HepG2 (cell line): Measurements from ENCODE around the gene IKZF3. TPM values are rescaled to one million over a fixed set of nuclear protein-coding genes. Genes with fewer than 3 reads are reported as not detected.

Experiments used
- ATAC-seq: fragments of 200-7000 bp; cut with Tn5 transposase; 3 replicates; pipeline ENCODE4 v1.9.1; 2020; ENCODE audit warnings: mild to moderate bottlenecking, moderate library complexity
- BruUV-seq: library from RNA; stranded (reverse); fragments of 400-500 nt; replicated peaks from 2 replicates; lab custom pipeline; 2021; lab: Mats Ljungman, UMichigan
- CTCF ChIA-PET: fragments of 300-600 bp; formaldehyde crosslinking; extraction: SDS; loops from one replicate; lab custom pipeline; 2021; ENCODE audit warnings: low total read pairs, inconsistent platforms, low intra/inter-chr PET ratio; lab: Yijun Ruan, JAX
- POLR2A ChIA-PET: fragments of 350-600 bp; sonication (Branson Sonifier 250); formaldehyde crosslinking; loops from one replicate; lab custom pipeline; 2020; ENCODE audit warnings: antibody characterized with exemption, inconsistent platforms; lab: Yijun Ruan, JAX
- DNase-seq: peaks from one replicate; pipeline ENCODE4 v3.0.0-alpha.2; 2015; ENCODE audit warnings: low spot score
- FAIRE-seq: peaks from 3 replicates; lab custom pipeline; 2011; peaks lifted over from hg19 to GRCh38; lab: Jason Lieb, UNC
- H2AFZ ChIP-seq: one replicate; pipeline ENCODE4 v1.6.1; 2011; ENCODE audit warnings: low read length, inconsistent platforms
- H3K27ac ChIP-seq: fragments of 300-600 bp; 3 replicates; pipeline ENCODE4 v1.8.0; 2011; ENCODE audit warnings: mixed run types, mild to moderate bottlenecking, mixed read lengths, low read length, inconsistent platforms; ENCODE audit not compliant: insufficient read depth; ENCODE audit errors: extremely low read length
- H3K27me3 ChIP-seq, 2 experiments: fragments of 200-600 bp in 1 of 2; 2 replicates in 1 of 2; 3 replicates in 1 of 2; pipeline versions ENCODE4 v1.6.0 to v1.8.0; 2011; ENCODE audit warnings: low read length in 2 of 2, mild to moderate bottlenecking in 2 of 2, moderate library complexity in 2 of 2, inconsistent platforms in 1 of 2; ENCODE audit not compliant: insufficient read depth in 2 of 2, control insufficient read depth in 1 of 2
- H3K36me3 ChIP-seq, 2 experiments: fragments of 200-600 bp in 1 of 2; replicated peaks in 1 of 2; 2 replicates in 1 of 2; 3 replicates in 1 of 2; pipeline versions ENCODE4 v1.5.1 to v1.8.0; 2011; ENCODE audit warnings: low read length in 2 of 2, inconsistent platforms in 1 of 2; ENCODE audit not compliant: insufficient read depth in 2 of 2, control insufficient read depth in 1 of 2
- H3K4me1 ChIP-seq: 2 replicates; pipeline ENCODE4 v1.5.1; 2012; ENCODE audit warnings: low read length, inconsistent platforms; ENCODE audit not compliant: insufficient read depth
- H3K4me2 ChIP-seq: 2 replicates; pipeline ENCODE4 v1.6.0; 2011; ENCODE audit warnings: low read depth, low read length, inconsistent platforms
- H3K4me3 ChIP-seq, 3 experiments: fragments of 200-600 bp in 1 of 3; sonication (generic), shearing (Covaris generic) in 1 of 3; replicated peaks in 1 of 3; 2 replicates each; pipeline ENCODE4 v1.5.1; 2011 to 2016; ENCODE audit warnings: low read length in 3 of 3, inconsistent platforms in 2 of 3, low read depth in 2 of 3, mild to moderate bottlenecking in 2 of 3, control low read depth in 1 of 3, mixed read lengths in 1 of 3; ENCODE audit not compliant: insufficient read depth in 1 of 3
- H3K79me2 ChIP-seq: one replicate; pipeline ENCODE4 v1.6.1; 2011; ENCODE audit warnings: low read length, inconsistent platforms; ENCODE audit not compliant: insufficient read depth
- H3K9ac ChIP-seq: 2 replicates; pipeline ENCODE4 v1.6.0; 2011; ENCODE audit warnings: mild to moderate bottlenecking, low read depth, low read length, inconsistent platforms; ENCODE audit not compliant: insufficient read depth
- H3K9me3 ChIP-seq: 2 replicates; pipeline ENCODE4 v1.5.1; 2012; ENCODE audit warnings: mild to moderate bottlenecking, low read length
- H4K20me1 ChIP-seq: 2 replicates; pipeline ENCODE4 v1.6.0; 2011; ENCODE audit warnings: inconsistent platforms, mild to moderate bottlenecking, low read length, moderate library complexity; ENCODE audit not compliant: insufficient read depth
- KLF13 ChIP-seq: sonication (generic); formaldehyde crosslinking; IDR thresholded peaks from 2 replicates; pipeline ENCODE4 v1.4.0; 2020; ENCODE audit warnings: mild to moderate bottlenecking, missing genetic modification reagents
- LCORL ChIP-seq, 2 experiments: fragments of 450-650 bp in 1 of 2; sonication (generic) in 1 of 2; formaldehyde crosslinking in 1 of 2; IDR thresholded peaks; 2 replicates each; pipeline versions ENCODE4 v1.5.0 to v1.6.1; 2017 to 2020; ENCODE audit warnings: antibody characterized with exemption in 1 of 2, missing genetic modification reagents in 1 of 2
- MED13 ChIP-seq: sonication (generic); formaldehyde crosslinking; IDR thresholded peaks from 2 replicates; pipeline ENCODE4 v1.5.0; 2020; ENCODE audit warnings: missing genetic modification reagents
- RBM39 ChIP-seq: fragments of 200-400 bp; formaldehyde crosslinking; IDR thresholded peaks from one replicate; pipeline ENCODE4 v1.6.1; 2018; ENCODE audit warnings: antibody characterized with exemption, mild to moderate bottlenecking, low read depth, low read length; ENCODE audit not compliant: poor library complexity, severe bottlenecking
- SAP130 ChIP-seq: IDR thresholded peaks from 2 replicates; pipeline ENCODE4 v1.6.1; 2016; ENCODE audit warnings: low read depth
- XBP1 ChIP-seq: sonication (generic); formaldehyde crosslinking; IDR thresholded peaks from 2 replicates; pipeline ENCODE4 v1.5.0; 2020; ENCODE audit warnings: missing genetic modification reagents
- XRCC5 ChIP-seq: fragments of 200-400 bp; formaldehyde crosslinking; optimal IDR thresholded peaks from 2 replicates; pipeline ENCODE3; 2017; ENCODE audit warnings: mild to moderate bottlenecking, low read length
- ZFP82 ChIP-seq: sonication (generic); formaldehyde crosslinking; IDR thresholded peaks from 2 replicates; pipeline ENCODE4 v1.5.1; 2020; ENCODE audit warnings: mild to moderate bottlenecking, missing genetic modification reagents, borderline replicate concordance
- ZNF296 ChIP-seq: sonication (generic); formaldehyde crosslinking; conservative IDR thresholded peaks from 2 replicates; pipeline ENCODE4 v1.5.0; 2020; ENCODE audit warnings: mild to moderate bottlenecking, missing genetic modification reagents
- WGBS: methylation state at CpG from one replicate; pipeline ENCODE4 v1.1.6; 2017; ENCODE audit warnings: low lambda C conversion rate; 5-methylcytosine and 5-hydroxymethylcytosine counted together
- in situ Hi-C: cut with HindIII; loops from 2 replicates; pipeline ENCODE4 v1.10.0; 2017; ENCODE audit warnings: low pct_unique_long_range_greater_than_20kb; ENCODE audit not compliant: extremely low pct_ligation_motif_present
- intact Hi-C: fragments of 100-400 bp; cut with micrococcal nuclease; formaldehyde crosslinking; loops from one replicate; pipeline ENCODE4 v1.10.0; 2022; ENCODE audit not compliant: unreplicated experiment
- polyA plus RNA-seq, 8 experiments: library from polyadenylated mRNA; depleted of rRNA in 3 of 8; stranded (reverse) in 7 of 8; unstranded in 1 of 8; fragments of >200 nt; fragmentation: Illumina TruSeq in 4 of 8; extraction: Trizol in 4 of 8; gene quantifications; 2 replicates each; pipeline versions ENCODE4 v1.2.1 to v1.2.3, GENCODE V29; 2011 to 2016; ENCODE audit warnings: low read depth in 4 of 8, missing spikeins in 1 of 8, mixed read lengths in 1 of 8; ENCODE audit not compliant: insufficient read depth in 1 of 8
- total RNA-seq, 5 experiments: library from RNA; depleted of rRNA; stranded (reverse); fragments of >200 nt; fragmentation: Illumina TruSeq; extraction: Trizol; gene quantifications; 2 replicates each; pipeline ENCODE4 v1.2.3, GENCODE V29; 2016; ENCODE audit warnings: low read depth in 1 of 5
- TF ChIP-seq, protein P1 (sequence below): fragments of 450-650 bp; IDR thresholded peaks from 2 replicates; pipeline ENCODE4 v1.6.1; 2016
- TF ChIP-seq, protein P2 (sequence below): IDR thresholded peaks from 2 replicates; pipeline ENCODE4 v1.6.1; 2016
- TF ChIP-seq, protein P3 (sequence below): sonication (generic); formaldehyde crosslinking; IDR thresholded peaks from 2 replicates; pipeline ENCODE4 v1.9.0; 2022; ENCODE audit warnings: missing genetic modification reagents, mild to moderate bottlenecking, borderline replicate concordance

Gene IKZF3
- total and polyA plus RNA-seq, 2 of the 13 experiments (the other 11 are each of a cell fraction or from before 2014, with no cell fraction given), result not detected

DNA sequence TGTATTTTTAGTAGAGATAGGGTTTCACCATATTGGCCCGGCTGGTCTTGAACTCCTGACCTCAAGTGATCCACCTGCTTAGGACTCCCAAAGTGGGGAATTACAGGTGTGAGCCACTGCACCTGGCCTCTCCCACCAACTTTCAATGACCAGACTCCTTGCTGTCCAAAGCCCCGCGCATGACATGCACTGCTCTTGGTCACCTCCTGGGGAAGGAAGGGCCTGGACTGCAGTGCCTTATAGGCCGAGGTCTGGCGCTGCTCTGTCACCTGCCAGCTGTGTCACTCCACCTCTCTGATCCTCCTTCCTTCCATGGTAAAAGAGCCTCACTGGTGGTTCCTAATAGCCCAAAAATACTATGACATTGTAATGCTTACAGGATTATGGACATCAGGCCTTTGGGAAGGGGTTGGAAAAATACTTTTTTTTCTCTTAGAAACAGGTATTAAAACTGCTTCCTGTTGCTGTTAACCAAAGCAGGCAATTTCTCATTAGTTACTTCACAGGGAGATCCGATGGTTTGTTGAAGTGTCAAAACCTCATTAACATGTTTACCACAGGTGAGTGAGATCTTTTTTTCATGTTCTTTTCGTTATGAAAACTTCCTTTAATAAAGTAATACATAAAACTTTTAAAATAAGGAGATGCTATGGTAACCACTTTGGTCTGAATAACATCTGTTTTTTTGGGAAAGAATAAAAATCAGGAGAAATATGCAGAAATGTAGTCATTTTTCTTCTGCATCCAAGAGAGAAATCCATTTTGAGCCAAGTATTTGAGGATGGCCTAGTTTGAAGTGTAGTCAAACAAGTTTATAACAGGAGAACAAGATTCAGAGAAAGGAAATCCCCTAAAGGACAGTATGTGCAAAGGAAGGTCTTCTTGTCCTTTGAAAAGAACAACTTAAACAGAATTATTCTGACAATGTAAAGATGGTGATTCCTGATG lies 90.9 kb downstream of the IKZF3 start:
- intact Hi-C loops (loop anchor here (10.0 kb wide), 1 partner anchor 92 kb away; the partner anchor contains the start of genes IKZF3 and ZPBP2), in situ Hi-C loops (no loop called here)
- 70% methylated on average over 7 of the region's 7 CpGs for WGBS
- Histone ChIP-seq H3K4me2 (no peak overlapping the region), H3K27ac (no peak overlapping the region), H3K36me3 (no peaks in the 10 kb centered on the region), H3K4me3 (no peak overlapping the region), H3K27me3 (peaks cover 0 to 38% of the 10 kb centered on the region in 2 experiments; a peak in 3 of 5 replicates), H3K9ac (no peak overlapping the region), H3K79me2 (no peaks in the 10 kb centered on the region), H4K20me1 (no peaks in the 10 kb centered on the region), H3K9me3 (no peaks in the 10 kb centered on the region), H2AFZ (no peak overlapping the region), H3K4me1 (peaks cover 18% of the 10 kb centered on the region)
- peak; percentile 48 for FAIRE-seq
- BruUV-seq, result no TSS peak
- CTCF ChIA-PET, result no interaction called here
- ATAC-seq, result no peak
- no peak for TF ChIP-seq MED13
- TF ChIP-seq, protein P1, sequence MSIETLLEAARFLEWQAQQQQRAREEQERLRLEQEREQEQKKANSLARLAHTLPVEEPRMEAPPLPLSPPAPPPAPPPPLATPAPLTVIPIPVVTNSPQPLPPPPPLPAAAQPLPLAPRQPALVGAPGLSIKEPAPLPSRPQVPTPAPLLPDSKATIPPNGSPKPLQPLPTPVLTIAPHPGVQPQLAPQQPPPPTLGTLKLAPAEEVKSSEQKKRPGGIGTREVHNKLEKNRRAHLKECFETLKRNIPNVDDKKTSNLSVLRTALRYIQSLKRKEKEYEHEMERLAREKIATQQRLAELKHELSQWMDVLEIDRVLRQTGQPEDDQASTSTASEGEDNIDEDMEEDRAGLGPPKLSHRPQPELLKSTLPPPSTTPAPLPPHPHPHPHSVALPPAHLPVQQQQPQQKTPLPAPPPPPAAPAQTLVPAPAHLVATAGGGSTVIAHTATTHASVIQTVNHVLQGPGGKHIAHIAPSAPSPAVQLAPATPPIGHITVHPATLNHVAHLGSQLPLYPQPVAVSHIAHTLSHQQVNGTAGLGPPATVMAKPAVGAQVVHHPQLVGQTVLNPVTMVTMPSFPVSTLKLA, result no peak
- no peak for TF ChIP-seq SAP130 (CRISPR knock-in tag)
- no peak for TF ChIP-seq XRCC5
- TF ChIP-seq KLF13 (CRISPR knock-in tag), result no peak
- no peak for TF ChIP-seq XBP1 (CRISPR knock-in tag)
- TF ChIP-seq, protein P2, sequence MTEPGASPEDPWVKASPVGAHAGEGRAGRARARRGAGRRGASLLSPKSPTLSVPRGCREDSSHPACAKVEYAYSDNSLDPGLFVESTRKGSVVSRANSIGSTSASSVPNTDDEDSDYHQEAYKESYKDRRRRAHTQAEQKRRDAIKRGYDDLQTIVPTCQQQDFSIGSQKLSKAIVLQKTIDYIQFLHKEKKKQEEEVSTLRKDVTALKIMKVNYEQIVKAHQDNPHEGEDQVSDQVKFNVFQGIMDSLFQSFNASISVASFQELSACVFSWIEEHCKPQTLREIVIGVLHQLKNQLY (CRISPR knock-in tag), result no peak
- TF ChIP-seq LCORL (IDR thresholded peaks at IDR 0.05), result no peak
- no peak for TF ChIP-seq LCORL (CRISPR knock-in tag; IDR thresholded peaks at IDR 0.05)
- TF ChIP-seq RBM39, result no peak
- TF ChIP-seq ZNF296 (CRISPR knock-in tag), result no peak
- TF ChIP-seq ZFP82 (CRISPR knock-in tag), result no peak
- TF ChIP-seq, protein P3, sequence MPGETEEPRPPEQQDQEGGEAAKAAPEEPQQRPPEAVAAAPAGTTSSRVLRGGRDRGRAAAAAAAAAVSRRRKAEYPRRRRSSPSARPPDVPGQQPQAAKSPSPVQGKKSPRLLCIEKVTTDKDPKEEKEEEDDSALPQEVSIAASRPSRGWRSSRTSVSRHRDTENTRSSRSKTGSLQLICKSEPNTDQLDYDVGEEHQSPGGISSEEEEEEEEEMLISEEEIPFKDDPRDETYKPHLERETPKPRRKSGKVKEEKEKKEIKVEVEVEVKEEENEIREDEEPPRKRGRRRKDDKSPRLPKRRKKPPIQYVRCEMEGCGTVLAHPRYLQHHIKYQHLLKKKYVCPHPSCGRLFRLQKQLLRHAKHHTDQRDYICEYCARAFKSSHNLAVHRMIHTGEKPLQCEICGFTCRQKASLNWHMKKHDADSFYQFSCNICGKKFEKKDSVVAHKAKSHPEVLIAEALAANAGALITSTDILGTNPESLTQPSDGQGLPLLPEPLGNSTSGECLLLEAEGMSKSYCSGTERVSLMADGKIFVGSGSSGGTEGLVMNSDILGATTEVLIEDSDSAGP (CRISPR knock-in tag), result no peak
- POLR2A ChIA-PET, result no interaction called here
- DNase-seq, result no peak
